Superior temporal gyrus (tissue), 1 donor: ENCODE measurements around the gene SDHB.

Source experiments
- DNase-seq: peaks from one replicate; pipeline ENCODE4 v3.0.0-alpha.2; 2016; ENCODE audit errors: extremely low spot score

Gene SDHB

DNA sequence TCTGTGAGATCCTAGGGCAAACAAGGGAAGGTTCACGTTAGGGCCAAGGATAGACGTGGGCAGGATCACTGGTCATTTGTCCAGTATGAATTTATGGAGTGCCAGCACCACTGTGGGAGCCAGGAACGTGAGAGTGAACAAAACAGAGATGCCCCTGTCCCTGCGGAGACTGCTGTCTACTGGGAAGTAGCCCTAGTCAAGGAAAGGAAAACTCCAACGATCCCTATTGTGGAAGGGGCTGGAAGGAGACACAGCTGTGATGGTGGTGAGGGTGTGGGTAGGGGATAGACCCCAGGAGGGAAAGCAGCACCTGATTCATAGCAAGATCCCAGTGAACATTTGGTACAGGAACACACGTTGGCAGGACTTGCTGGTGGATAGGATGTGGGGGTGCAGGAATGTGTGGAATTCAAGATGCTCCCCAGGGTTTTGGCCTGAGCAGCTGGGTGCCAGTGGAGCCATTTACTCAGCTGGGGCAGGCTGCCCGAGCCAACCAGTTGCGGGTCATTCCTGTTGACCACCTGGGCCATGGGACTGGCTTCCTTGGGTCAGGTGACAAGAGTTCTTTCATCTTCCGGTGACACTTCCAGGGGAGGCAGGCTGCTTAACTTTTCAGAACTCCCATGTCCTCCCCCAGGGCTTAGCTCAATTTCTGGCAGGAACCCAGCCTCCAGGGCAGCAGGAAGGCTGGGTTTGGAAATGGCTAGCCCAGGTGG, 40.9 kb downstream of the SDHB start:
- no peak for DNase-seq

DNA sequence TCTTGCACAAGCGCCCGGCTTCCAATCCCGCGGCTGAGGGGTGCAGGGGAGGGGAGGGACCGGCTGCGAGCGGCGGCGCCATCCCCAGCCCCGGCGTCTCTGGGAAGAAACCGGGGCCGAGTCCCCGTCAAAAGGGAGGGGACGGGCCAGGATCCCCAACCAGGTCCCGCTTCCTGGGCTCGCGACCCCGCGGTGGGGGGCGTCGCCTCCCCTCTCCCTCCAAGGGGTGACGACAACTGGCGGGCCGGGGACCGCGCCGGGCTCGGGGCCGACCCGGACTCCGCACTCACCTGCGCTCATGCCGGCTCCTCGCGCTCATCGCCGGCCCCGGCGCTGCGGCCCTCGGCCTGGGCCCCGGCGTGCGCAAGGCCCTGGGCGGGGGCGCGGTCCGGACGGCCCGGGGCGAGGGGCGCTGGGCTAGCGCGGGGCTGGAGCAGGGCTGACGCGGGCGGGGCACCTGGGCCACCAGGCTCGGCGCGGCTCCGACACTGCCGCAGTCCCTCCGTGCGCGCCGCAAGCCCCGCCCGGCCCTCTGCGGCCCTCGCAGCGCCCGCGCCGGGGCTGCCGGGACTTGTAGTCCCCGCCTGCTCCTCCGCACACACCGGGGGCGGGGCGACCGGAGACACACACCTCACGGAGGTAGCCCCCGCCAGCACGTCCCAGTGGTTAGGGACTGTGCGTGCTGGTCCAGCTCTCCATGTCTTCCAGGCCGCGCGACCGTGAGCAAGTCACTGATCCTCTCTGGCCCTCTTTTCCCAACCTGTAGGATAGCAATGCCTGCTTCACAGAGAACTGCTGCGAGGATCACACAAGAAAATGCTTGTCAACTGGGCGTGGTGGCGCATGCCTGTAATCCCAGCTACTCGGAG, 42.2 kb downstream of the SDHB start, which contains the start of gene ATP13A2:
Gene ATP13A2 (minus strand): TSS at position 490 of the 869 bp plus-strand sequence. CDS start 190 bp downstream, at position 300.
- peak; percentile 83 for DNase-seq

DNA sequence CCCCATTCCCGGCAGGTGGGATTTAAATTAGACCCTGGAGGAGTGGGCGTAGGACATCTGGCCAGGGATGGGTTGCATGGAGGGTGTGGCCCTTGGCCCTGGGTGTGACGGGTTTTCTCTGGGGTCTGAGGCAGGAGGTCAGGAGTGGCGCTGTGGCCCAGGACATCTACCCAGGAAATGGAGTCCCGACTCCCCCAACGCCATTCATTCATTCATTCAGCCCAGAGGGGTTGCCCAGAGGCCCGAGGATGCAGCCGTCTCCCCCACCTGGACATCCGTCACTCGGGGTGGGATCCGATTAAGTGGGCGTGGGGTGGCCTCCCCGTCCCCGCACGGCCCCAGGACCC, 42.8 kb downstream of the SDHB start:
- no peak for DNase-seq

DNA sequence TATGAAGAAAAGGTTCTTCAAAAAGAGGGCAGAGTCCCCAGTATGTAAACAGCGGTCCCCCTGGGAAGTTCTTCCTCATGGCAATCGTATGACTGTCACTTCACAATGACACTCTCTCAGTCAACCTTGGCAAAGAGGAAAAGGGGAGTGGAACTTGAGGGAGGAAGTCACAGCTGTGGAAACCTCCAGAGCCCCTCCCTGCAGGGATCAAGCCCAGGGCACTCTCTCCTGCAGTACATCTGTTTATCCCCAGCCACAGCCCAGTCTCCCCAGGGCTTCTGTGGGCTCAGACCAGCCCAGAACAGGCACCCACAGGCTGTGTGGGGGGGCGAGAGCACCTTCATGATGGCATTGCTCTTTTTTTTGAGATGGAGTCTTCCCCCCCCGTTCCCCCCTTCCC, 44.1 kb downstream of the SDHB start:
- no peak for DNase-seq

DNA sequence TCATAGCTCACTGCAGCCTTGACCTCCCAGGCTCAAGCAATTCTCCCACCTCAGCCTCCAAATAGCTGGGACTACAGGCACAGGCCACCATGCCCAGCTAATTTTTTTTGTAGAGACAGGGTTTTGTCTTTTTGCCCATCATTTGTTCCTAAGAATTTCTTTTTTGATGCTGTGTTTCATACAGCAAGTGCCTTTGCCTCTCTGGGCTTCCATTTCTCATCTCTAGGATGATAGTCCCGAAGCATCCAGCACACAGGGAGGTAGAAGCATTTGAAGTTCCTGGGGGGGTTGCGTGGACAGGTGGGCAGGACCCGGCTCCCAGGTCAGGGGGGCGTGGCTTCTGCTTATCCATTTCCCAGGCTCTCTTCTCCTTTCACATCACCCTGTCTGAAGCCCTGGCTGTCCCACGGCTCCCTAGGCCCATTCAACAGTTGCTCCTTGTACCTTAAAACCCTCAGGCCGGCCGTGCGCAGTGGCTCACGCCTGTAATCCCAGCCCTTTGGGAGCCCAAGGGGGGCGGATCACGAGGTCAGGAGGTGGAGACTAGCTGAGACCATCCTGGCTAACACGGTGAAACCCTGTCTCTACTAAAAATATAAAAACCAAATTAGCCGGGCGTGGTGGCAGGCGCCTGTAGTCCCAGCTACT, 45.5 kb downstream of the SDHB start:
- no peak for DNase-seq

DNA sequence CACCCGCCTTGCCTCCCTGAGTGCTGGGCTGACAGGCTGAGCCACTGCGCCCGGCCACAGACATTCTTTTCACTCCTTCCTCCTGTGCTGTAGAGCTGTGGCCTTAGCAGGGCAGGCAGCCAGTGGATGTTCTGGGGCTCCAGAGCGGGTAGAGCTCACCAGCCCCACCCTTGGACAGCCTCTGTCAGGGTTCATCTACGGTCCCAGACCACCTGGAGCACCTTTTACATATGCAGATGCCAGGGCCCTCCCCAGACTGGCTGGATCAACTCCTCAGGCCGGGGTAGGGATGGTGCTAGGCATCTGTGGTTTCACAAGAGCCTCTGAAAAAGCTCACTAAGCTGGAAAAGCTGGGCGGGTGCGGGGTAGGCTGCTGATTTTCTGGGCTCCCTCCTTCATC, 46.7 kb downstream of the SDHB start:
- DNase-seq: no peak

DNA sequence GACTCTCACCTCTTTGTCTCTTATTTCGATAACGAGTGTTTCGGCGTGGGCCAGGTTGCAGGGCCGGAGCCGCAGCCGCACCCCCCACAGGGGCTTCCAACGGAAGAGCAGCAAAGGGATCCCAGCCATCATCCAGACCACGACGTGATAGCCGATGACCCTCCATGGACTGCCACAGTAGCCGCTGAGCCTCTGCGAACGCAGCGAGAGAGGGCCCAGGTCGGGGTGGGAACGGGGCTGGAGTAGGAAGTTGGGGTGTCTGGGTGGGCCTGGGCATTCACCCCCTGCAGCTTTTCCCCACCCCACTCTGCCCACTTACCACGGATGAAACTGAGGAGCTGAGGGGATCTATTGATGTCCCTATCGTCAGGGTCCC, 48.5 kb downstream of the SDHB start:
- no peak for DNase-seq

DNA sequence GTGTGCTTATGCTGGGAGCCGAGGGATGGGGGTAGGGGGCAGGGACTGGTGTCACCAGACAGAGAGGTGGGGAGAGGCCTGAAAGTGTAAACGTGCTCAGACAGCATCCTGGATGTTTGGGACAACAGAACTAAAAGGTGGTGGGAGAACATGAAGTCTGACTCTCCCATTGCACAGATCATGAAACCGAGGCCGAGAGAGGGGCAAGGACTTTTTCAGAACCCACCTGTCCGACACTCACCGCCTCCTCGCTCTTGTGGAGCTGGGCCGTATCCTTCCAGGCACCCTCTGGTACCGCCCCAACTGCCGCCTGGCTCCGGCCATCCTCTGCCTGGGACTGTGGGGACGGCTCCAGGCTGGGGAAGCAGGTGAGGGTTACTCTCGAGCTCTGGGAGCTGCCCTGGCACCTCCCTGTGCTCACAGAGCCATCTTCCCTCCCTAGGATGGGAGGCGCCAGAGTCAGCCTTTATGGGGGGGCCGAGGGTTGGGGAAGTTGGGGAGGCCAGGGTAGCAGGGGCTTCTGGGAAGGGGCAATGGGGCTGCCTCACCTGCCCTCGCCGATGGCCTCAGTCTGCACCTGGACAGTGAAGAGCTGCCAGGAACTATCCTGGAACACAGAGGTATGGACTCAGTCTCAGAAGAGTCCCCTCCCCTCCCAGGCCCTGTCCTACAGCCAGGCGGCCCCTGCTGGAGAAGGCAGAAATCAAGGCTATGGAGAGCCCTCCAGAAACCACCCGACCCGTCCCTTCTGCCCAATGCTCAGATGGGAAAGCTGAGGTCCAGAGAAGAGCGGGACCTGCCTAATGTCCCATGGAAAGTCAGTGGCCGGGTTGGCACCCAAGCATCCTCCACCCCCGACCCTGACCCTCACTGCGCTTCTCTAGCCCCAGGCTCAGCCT, 49.1 kb downstream of the SDHB start:
- no peak for DNase-seq

DNA sequence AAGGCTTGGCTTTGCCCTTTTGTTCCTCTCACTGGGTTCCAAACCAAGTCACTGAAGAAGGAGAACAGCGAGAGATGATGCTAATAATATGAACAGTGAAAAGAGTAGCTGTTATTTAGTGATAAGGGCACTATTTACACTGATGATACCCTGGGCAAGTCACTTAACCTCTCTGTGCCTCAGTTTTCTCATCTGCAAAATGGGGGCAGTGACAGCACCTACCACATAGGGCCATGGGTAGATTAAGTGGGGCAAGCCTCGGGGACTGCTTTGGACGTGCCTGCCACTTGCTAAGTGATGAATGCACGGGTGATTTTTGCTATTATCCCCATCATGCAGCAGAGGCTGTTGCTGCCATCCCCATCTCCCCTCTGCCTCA, 51.3 kb downstream of the SDHB start:
- no peak for DNase-seq

DNA sequence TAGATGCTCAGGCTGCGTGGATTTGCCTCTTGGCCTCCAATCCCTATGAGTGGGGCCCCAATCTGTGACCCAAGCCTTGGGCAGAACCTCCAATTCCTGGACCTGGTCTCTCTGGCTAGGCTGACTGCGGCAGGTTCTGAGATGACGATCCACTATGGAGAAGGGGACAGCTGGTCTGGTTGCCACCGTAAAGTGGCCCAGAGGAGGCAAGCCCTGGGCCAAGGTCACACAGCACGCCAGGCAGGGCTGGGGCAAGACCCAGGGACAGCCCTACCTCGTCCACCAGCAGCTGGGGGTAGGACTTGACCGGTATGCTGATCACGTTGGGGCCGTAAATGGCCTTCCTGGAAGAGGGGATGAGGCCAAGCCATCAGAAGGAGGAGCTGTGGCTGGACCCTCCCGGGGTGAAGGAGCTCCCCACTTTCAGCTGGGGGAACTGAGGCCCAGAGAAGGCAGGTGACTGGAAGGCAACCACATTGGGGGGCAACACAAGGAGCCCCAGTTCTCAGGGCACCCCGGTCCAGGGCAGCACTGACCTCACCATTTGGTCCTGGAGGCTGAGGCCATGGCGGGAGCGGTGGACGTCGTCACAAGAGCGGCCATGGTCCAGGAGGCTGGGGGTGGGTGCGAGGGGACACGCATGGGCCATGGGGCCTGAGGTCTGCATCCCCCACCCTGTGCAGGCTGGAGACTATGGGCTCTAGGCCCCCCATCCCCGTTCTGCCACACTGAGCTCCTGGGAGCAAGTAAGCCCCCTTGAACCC, 51.9 kb downstream of the SDHB start:
- no peak for DNase-seq

DNA sequence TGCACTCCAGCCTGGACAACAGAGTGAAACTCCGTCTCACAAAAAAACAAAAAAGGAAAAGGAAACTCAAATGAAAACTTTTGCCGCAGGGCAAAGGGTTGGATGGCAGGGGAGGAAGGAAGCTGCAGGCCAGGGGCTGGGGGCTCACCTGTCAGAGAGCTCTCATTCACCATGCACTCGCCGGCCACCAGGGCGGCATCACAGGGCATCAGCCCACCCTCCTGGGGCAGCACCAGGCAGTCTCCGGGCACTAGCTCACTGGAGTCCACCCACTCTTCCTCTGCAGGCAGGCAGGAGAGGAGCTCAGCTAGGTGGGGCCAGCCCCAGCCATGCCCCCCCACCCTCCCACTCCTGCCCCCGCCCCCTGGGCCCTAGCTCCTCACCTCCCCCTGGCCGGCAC, 54.0 kb downstream of the SDHB start:
- DNase-seq: no peak

DNA sequence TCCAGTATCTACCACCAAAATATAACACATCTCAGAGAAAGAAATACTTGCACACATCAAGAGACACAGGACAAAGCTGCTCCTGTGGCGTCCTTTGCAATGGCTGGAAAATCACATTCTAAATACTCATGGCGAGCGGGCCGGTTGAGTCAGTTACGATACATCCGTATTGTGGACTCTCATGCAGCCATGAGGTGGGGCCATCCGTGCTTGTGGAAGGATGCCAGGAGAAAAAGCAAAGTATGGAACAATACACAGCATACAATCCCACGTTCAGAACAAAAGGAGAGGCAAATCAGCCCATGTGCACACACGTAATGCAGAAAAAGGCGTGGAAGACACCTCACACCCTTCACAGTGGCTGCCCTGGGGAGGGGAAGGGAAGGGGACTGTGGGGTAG, 55.2 kb downstream of the SDHB start:
- no peak for DNase-seq

DNA sequence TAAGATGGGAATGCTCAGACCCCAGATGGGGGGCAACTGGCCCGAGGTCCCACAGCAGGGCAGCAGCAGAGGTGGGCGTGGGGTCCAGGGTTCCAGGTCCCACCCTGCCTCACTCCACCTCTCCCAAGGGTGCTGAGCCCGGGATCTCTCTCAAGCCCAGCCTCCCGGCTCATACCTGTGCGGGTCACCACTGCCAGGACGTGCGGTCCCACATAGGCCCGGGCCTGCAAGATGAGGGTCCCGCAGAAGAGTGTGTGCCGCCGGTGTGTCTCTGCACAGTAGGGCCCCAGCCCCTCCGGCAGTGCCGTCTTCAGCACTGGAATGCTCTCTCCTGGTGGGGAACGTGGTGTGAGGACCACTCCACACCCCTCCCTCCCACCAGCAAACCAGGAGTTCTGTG, 57.0 kb downstream of the SDHB start:
- no peak for DNase-seq

DNA sequence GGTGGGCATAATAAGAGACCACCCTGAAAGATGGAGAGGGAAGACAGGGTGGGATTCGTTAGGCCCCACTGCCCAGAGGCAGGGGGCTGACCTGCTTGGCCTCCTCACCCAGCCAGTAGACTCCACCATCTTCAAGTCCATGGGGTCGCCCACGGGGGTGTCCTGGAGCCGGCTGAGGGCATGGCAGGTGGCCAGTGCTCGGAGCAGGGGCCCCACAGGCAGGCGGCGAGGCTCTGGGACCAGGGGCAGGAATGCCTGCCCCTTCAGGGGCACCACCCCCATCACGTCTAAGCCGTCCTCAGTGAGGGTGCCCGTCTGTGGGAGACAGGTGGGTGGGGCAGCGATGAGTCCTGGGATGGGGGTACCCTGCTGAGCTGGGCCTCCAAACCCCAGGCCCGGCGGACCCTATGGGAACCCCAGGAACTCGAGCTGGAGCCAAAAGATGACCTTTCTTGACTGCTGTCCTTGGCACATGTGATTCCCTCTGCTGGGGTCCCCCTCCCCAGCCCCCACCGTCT, 60.3 kb downstream of the SDHB start:
- no peak for DNase-seq

DNA sequence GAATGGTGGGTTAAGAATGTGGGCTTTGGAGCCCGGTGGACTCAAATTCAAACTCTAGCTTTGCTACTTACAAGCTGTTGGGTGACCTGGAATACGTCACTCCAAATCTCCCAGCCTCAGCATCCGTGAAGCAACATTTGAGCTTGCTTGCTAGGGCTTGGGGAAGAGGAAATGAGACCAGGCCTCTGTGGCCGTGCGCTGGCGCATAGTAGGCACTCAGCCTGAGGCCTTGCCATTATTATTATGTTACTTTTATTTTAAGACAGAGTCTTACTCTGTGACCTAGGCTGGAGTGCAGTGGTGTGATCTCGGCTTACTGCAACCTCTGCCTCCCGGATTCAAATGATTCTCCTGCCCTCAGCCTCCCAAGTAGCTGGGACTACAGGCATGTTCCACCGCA, 61.2 kb downstream of the SDHB start:
- no peak for DNase-seq

DNA sequence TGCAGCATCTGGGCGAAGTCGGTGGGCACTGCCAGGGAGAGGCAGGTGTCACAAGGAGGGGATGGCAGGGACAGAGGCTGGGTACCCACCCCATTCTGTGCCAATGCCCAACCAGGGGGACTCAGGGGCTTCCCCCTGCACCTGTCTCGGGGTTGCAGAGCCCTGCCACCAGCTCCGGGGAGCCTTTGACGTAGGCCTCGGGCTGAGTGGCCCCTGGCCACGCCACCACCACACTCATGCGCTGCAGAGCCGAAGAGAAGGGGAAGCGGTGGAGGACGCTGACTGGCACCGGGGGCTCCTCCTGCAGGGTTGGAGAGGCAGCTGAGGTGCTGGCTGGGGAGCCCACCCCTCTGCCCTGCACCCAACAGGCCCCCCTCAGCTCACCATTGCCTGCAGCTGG, 61.7 kb downstream of the SDHB start:
- DNase-seq: no peak

DNA sequence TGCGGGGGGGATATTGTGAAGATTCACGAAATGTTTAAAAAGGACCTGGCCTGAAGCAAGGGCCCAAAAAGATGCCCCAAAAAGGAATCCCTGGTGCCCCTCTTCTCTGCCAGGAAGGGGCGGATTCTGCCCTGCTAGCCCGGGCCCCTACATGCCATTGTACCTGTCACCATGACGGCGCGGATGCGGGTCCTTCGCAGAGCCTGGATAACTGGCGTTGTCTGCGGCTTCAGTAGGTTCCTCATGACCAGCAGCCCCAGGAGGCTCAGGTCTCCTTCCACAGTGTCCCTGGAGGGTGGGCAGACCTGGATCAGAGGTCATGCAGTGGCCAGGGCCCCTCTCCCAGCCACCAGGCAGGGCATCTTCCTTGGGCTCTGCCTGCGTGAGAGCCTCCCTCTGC, 62.3 kb downstream of the SDHB start:
- DNase-seq: no peak

DNA sequence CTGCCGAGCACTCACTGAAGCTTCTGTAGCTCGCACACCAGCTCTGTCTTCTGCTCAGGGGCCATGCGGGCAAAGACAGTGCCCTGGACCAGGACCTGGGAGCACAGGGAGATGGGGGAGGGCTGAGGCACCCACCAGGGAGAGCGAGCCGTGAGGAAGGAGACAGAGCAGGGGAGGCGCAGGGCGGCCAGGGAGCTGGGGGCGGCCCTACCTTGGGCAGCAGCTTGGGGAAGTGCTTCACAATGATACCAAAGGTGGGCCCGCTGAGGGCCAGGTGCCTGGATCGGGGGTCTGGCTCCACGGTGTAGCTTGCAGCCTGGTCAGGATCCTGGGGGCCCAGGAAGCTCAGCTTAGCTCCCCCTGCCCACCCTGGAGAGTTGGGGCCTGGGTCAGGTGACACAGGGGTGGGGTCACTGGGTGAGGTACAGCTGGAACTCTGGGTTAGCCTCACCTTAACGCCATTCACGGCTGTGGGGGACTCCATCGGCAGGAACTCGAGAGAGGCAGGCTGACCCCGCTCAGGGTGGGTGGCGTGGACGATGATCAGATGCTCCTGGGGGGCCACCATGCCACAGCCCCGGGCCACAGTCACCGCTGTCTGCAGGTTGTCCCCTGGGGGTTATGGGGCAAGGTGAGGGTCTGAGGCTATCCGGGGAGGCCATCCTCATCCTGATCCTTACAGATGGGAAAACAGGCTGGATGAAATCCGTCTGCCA, 64.0 kb downstream of the SDHB start:
- DNase-seq: no peak

DNA sequence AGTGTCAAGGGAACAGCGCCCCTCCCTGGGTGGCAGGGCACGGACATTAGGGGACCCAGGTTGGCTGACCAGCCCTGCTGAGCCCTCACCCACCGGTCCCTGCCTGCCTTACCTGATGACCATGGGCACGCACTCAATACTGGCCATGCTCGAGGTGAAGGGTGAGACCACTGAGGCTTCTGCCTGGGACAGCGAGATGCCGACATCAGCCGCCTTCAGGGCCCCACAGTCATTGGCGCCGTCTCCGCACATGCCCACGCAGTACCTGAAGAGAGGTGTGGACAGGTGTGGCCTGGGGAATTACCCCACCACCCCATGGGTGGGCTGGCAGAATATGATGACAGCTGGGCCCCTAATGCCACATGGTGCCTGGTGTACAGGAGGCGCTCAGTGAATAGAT, 65.6 kb downstream of the SDHB start:
- DNase-seq: no peak

DNA sequence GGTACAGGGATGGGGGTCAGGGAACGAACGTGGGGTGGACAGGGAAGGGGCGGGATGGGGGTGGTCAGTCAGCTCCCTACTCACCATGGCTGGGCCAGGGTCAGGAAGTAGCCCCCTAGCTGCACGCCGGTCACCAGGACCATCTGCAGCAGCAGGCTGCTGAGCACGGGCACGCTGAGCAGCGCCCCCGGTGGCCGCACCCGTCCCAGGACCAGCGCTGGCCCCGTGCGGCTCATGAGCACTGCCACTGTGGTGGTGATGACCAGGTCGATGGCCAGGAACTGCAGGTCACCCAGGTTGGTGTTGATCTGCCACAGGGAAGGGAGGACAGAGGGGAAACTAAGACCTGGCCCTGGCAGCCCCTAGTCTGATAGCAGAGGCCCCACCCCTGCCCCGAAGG, 66.9 kb downstream of the SDHB start:
- no peak for DNase-seq
